Breast epithelium (tissue), 4 donors: ENCODE results near the gene NAAA. TPM values are rescaled to one million over a fixed set of nuclear protein-coding genes. Genes with fewer than 3 reads are reported as not detected.

Source experiments
- DNase-seq, 2 donors: peaks; one replicate each; pipeline ENCODE4 v3.0.0-alpha.2; 2019; ENCODE audit warnings: low spot score in 2 of 2
- H3K27ac ChIP-seq, 2 donors: fragments of 200-600 bp; sonication (generic) in 1 of 2; one replicate each; pipeline ENCODE4 v1.5.1; 2016 to 2019; ENCODE audit warnings: mild to moderate bottlenecking in 1 of 2
- H3K27me3 ChIP-seq, 2 donors: fragments of 200-600 bp; sonication (generic) in 1 of 2; one replicate each; pipeline versions ENCODE4 v1.5.1 to v1.6.0; 2017 to 2019; ENCODE audit warnings: control low read depth in 1 of 2, mild to moderate bottlenecking in 1 of 2
- H3K36me3 ChIP-seq: fragments of 200-600 bp; one replicate; pipeline ENCODE4 v1.5.1; 2019
- H3K4me1 ChIP-seq, 2 donors: fragments of 200-600 bp; sonication (generic); one replicate each; pipeline ENCODE4 v1.5.1; 2016 to 2019; ENCODE audit warnings: control low read depth in 1 of 2
- H3K4me3 ChIP-seq, 3 donors: fragments of 200-600 bp; sonication (generic); 1 replicate in 2 of 3; 2 replicates in 1 of 3; pipeline ENCODE4 v1.5.1; 2016 to 2019; ENCODE audit warnings: mild to moderate bottlenecking in 3 of 3, moderate library complexity in 2 of 3
- H3K9me3 ChIP-seq, 2 donors: fragments of 200-600 bp; sonication (generic) in 1 of 2; one replicate each; pipeline ENCODE4 v1.5.1; 2016 to 2019; ENCODE audit warnings: control low read depth in 1 of 2
- POLR2A ChIP-seq: fragments of 450-650 bp; IDR thresholded peaks from one replicate; pipeline ENCODE4 v1.6.1; 2016; ENCODE audit warnings: antibody characterized with exemption, mild to moderate bottlenecking, moderate library complexity
- POLR2AphosphoS5 ChIP-seq, 3 donors: sonication (generic); formaldehyde crosslinking; IDR thresholded peaks; one replicate each; pipeline ENCODE4 v1.6.1; 2017; ENCODE audit warnings: antibody characterized with exemption in 3 of 3
- intact Hi-C: fragments of 100-400 bp; cut with DNase I; formaldehyde crosslinking; loops from one replicate; pipeline ENCODE4 v1.15.1; 2023; ENCODE audit warnings: low total_unique reads
- total RNA-seq, 3 donors: library from RNA; depleted of rRNA; stranded (reverse); fragments of >200 nt; gene quantifications; one replicate each; pipeline ENCODE4 v1.1.0, GENCODE V29; 2016
- TF ChIP-seq, protein P1 (sequence below), 3 donors: fragments of 450-650 bp; IDR thresholded peaks; one replicate each; pipeline ENCODE4 v1.5.1; 2016 to 2017; ENCODE audit warnings: antibody characterized with exemption in 3 of 3, mild to moderate bottlenecking in 3 of 3, moderate library complexity in 3 of 3

The NAAA gene
- total RNA-seq, 3 donors from 2014 or later: 56.5 to 92.8 (median 78.6) TPM

GRCh38 chr4:75878246-75878756, 62.5 kb downstream of the NAAA start:
- TF ChIP-seq POLR2AphosphoS5 (IDR thresholded peaks at IDR 0.05) (no peak), POLR2A (no peak)
- TF ChIP-seq, protein P1, sequence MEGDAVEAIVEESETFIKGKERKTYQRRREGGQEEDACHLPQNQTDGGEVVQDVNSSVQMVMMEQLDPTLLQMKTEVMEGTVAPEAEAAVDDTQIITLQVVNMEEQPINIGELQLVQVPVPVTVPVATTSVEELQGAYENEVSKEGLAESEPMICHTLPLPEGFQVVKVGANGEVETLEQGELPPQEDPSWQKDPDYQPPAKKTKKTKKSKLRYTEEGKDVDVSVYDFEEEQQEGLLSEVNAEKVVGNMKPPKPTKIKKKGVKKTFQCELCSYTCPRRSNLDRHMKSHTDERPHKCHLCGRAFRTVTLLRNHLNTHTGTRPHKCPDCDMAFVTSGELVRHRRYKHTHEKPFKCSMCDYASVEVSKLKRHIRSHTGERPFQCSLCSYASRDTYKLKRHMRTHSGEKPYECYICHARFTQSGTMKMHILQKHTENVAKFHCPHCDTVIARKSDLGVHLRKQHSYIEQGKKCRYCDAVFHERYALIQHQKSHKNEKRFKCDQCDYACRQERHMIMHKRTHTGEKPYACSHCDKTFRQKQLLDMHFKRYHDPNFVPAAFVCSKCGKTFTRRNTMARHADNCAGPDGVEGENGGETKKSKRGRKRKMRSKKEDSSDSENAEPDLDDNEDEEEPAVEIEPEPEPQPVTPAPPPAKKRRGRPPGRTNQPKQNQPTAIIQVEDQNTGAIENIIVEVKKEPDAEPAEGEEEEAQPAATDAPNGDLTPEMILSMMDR (IDR thresholded peaks at IDR 0.05): no peak
- no peaks in the 10 kb centered on the region for H3K36me3 ChIP-seq
- no peak for DNase-seq
- no peaks in the 10 kb centered on the region for H3K27me3 ChIP-seq
- no peak overlapping the region for H3K27ac ChIP-seq
- intact Hi-C loops: no loop called here
- no peak overlapping the region for H3K4me3 ChIP-seq
- H3K9me3 ChIP-seq: no peaks in the 10 kb centered on the region
- H3K4me1 ChIP-seq: no peaks in the 10 kb centered on the region

DNA sequence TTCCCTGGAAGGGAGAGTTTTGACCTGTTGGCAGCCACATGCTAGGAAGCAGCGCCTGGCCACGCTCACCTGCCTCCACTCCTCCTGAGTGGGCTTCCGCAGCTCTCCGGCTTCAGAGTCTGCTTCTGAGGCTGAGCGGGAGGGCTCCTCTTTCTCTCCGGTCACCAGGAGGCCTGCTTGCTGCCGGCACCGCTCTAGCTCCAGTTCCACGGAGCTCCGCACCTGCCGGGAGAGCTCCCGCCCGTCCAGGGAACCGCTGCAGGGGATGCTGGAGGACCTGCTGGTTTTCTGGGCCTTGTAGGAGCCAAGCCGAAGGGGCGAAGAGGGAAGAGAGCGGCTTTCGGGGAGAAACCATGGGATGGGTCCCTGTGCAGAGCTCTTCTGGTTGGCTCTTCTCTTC, 64.6 kb downstream of the NAAA start:
- H3K9me3 ChIP-seq: no peaks in the 10 kb centered on the region
- H3K4me3 ChIP-seq: no peak overlapping the region
- no peak for DNase-seq
- H3K27me3 ChIP-seq: no peaks in the 10 kb centered on the region
- no peaks in the 10 kb centered on the region for H3K4me1 ChIP-seq
- no peak overlapping the region for H3K27ac ChIP-seq
- TF ChIP-seq, protein P1 (IDR thresholded peaks at IDR 0.05): no peak
- TF ChIP-seq POLR2AphosphoS5 (IDR thresholded peaks at IDR 0.05): no peak
- intact Hi-C loops: no loop called here
- H3K36me3 ChIP-seq: no peaks in the 10 kb centered on the region

- Histone ChIP-seq H3K27me3 (no peaks in the 10 kb centered on the region), H3K27ac (no peak overlapping the region), H3K36me3 (no peaks in the 10 kb centered on the region), H3K9me3 (no peaks in the 10 kb centered on the region), H3K4me3 (no peak overlapping the region), H3K4me1 (no peaks in the 10 kb centered on the region)
- no peak for DNase-seq
- intact Hi-C loops: no loop called here
- TF ChIP-seq POLR2A (no peak), POLR2AphosphoS5 (IDR thresholded peaks at IDR 0.05) (no peak)
- TF ChIP-seq, protein P1 (IDR thresholded peaks at IDR 0.05): no peak
Observed at GRCh38 chr4:75869100-75869499, 71.7 kb downstream of the NAAA start.

DNA sequence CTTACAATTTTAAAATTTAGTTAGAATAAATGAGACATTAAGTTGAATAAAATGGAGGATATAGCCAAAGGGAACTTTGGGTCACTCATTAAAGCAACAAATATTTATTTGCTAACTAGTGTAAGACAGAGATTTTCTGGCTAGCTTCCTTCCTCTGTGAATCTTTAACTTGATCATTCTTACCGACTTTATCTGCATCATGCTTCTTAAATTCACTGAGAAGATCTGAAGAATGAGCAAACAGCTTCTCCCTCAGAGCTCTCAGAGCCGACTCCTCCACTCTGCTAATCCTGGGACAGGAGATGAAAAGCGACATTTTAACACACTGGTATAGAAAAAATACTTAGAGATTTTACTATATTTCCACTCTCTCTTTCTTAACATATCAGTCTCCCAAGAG, 73.7 kb downstream of the NAAA start:
- Histone ChIP-seq H3K9me3 (no peaks in the 10 kb centered on the region), H3K4me1 (no peaks in the 10 kb centered on the region), H3K4me3 (no peak overlapping the region), H3K36me3 (no peaks in the 10 kb centered on the region), H3K27me3 (no peaks in the 10 kb centered on the region), H3K27ac (no peak overlapping the region)
- intact Hi-C loops: no loop called here
- TF ChIP-seq, protein P1 (IDR thresholded peaks at IDR 0.05): no peak
- no peak for TF ChIP-seq POLR2A
- TF ChIP-seq POLR2AphosphoS5 (IDR thresholded peaks at IDR 0.05): no peak
- no peak for DNase-seq

Other genes starting within 250 kb of the NAAA start
- 10 to 100 TPM; 74.1 to 76.7 (median 74.1) TPM for gene USO1, start 216.4 kb downstream of the NAAA start, total RNA-seq
- gene PPEF2, start 38.6 kb downstream of the NAAA start, total RNA-seq: under 1 TPM in 2 of 3 donors, not detected in 1; 0.15 to 0.33 TPM
- 10 to 100 TPM; 33.6 to 46.4 (median 45.9) TPM for gene SDAD1, start 49.9 kb upstream of the NAAA start, total RNA-seq
- 1 to 10 TPM in 2 of 3 donors, not detected in 1; 2.3 to 2.7 TPM for gene CXCL9, start 66.5 kb upstream of the NAAA start, total RNA-seq
- gene CXCL10, start 82.5 kb upstream of the NAAA start, total RNA-seq: 1 to 10 TPM in 1 of 3 donors, not detected in 2; 1.2 TPM
- not detected for gene CXCL11, start 95.1 kb upstream of the NAAA start, total RNA-seq
- not detected for gene ART3, start 133.7 kb upstream of the NAAA start, total RNA-seq
- 10 to 100 TPM; 46.6 to 70.5 (median 56.7) TPM for gene NUP54, start 207.4 kb upstream of the NAAA start, total RNA-seq